HL-60 (cell line): Measurements from ENCODE around the gene TPI1.

Experiments used
- DNase-seq, 2 experiments: peaks; one replicate each; pipeline ENCODE4 v3.0.0-alpha.2; 2010 to 2020; ENCODE audit warnings: low read depth in 1 of 2, low spot score in 1 of 2
- H3K27ac ChIP-seq: fragments of 250-450 bp; sonication (Bioruptor Pico); replicated peaks from 2 replicates; pipeline ENCODE4 v1.5.1; 2020; ENCODE audit warnings: mild to moderate bottlenecking, moderate library complexity
- H3K27me3 ChIP-seq: fragments of 250-450 bp; sonication (Bioruptor Pico); 2 replicates; pipeline ENCODE4 v1.5.1; 2021; ENCODE audit warnings: mild to moderate bottlenecking, moderate library complexity; ENCODE audit not compliant: insufficient read depth, poor library complexity, severe bottlenecking
- H3K4me3 ChIP-seq: replicated peaks from 2 replicates; pipeline ENCODE4 v1.5.1; 2011; ENCODE audit warnings: mild to moderate bottlenecking, control low read depth, low read length; ENCODE audit not compliant: insufficient read depth
- CTCF ChIP-seq: IDR thresholded peaks from one replicate; pipeline ENCODE4 v1.5.1; 2011; ENCODE audit warnings: low read length, control low read depth, inconsistent platforms; ENCODE audit not compliant: insufficient read depth
- GABPA ChIP-seq: IDR thresholded peaks from 2 replicates; pipeline ENCODE4 v1.6.1; 2012; ENCODE audit warnings: low read depth
- POLR2AphosphoS5 ChIP-seq: IDR thresholded peaks from 2 replicates; pipeline ENCODE4 v1.6.1; 2012; ENCODE audit warnings: low read depth
- REST ChIP-seq: IDR thresholded peaks from 2 replicates; pipeline ENCODE4 v1.6.1; 2012; ENCODE audit warnings: low read depth; ENCODE audit not compliant: insufficient replicate concordance
- SPI1 ChIP-seq: IDR thresholded peaks from 2 replicates; pipeline ENCODE4 v1.6.1; 2012; ENCODE audit warnings: low read depth, mild to moderate bottlenecking, borderline replicate concordance

The TPI1 gene

GRCh38 chr12:6914246-6914946 is 47.1 kb downstream of the TPI1 start, which contains the start of gene ENO2:
ENO2 (plus strand) TSS chr12:6914580; CDS start chr12:6915833, 1,253 bp downstream.
- peak in 1 of 2 experiments; percentile 36 for DNase-seq
- TF ChIP-seq CTCF (no peak), POLR2AphosphoS5 (no peak), GABPA (no peak), REST (no peak), SPI1 (no peak)
- Histone ChIP-seq H3K27ac (no peak within 1 kb of the TSS), H3K4me3 (peak within 1 kb of the TSS; percentile 50), H3K27me3 (peaks cover 20% of the 10 kb centered on the region)

- TF ChIP-seq GABPA (no peak), SPI1 (no peak), REST (no peak), CTCF (no peak), POLR2AphosphoS5 (no peak)
- Histone ChIP-seq H3K27ac (no peak overlapping the region), H3K4me3 (peak overlapping the region; percentile 50), H3K27me3 (peaks cover 20% of the 10 kb centered on the region)
- no peak for DNase-seq
These were observed 47.8 kb downstream of the TPI1 start for GRCh38 chr12:6914947-6915788.

GRCh38 chr12:6915789-6916285 is 48.5 kb downstream of the TPI1 start:
- no peak overlapping the region for H3K27ac ChIP-seq
- DNase-seq: no peak
- no peak overlapping the region for H3K4me3 ChIP-seq
- TF ChIP-seq SPI1 (no peak), CTCF (no peak), GABPA (no peak), POLR2AphosphoS5 (no peak), REST (no peak)
- H3K27me3 ChIP-seq: peaks cover 20% of the 10 kb centered on the region
